HG03342 (cell line): ENCODE results near the gene CPT1A.
"Not testable (repeated sequence)": the region's sequence is repeated elsewhere in the genome, so short reads cannot be mapped to it uniquely, and the experiment has no call there.

Source experiments
- ATAC-seq: cut with Tn5 transposase; IDR thresholded peaks from one replicate; pipeline ENCODE4 v1.9.1; 2021; ENCODE audit warnings: mild to moderate bottlenecking, moderate library complexity; ENCODE audit not compliant: unreplicated experiment

The CPT1A gene

GRCh38 chr11:68841718-68842426 is at the start of gene CPT1A:
Gene CPT1A, minus strand, starts transcription at chr11:68841916. Its CDS starts 26,442 bp downstream, at chr11:68815474.
- ATAC-seq, result no peak

DNA sequence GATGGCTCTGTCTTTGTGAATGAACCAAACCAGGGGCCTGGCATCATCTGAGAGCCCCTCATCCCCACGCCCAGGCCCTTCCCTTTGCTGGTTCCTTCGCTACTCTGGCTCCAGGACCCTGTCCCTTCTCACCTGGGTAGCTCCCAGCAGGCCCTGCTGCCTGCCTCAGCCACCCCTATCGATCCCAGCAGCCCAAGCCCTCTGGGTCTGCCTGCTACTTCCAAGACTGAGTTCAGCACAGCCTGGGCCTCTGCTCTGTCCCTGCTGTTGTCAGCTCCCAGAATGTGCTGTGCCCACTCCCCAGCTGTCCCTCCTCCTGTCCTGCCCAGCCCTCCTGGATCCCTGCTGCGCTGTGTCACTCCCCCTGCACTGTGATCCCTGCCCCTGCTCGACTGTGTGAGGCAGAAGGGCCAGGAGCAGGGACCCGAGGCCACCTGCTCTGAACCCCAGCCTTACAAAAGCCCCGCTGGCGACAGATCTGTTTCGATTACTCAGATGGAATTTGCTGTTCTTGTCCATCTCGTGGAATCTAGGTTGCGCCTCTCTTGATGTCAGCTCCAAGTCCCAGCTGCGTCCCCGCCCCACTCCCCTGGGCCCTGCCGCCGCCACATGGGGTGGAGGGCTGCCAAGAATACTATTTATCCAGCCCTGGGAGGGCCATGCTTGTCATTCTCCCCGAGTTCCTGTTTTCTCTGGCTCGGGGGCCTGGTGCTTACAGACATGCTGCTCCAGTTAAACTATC is 48.9 kb upstream of the CPT1A start:
- no peak for ATAC-seq

- ATAC-seq, result no peak
Measured at GRCh38 chr11:68889948-68890446, 48.3 kb upstream of the CPT1A start.

DNA sequence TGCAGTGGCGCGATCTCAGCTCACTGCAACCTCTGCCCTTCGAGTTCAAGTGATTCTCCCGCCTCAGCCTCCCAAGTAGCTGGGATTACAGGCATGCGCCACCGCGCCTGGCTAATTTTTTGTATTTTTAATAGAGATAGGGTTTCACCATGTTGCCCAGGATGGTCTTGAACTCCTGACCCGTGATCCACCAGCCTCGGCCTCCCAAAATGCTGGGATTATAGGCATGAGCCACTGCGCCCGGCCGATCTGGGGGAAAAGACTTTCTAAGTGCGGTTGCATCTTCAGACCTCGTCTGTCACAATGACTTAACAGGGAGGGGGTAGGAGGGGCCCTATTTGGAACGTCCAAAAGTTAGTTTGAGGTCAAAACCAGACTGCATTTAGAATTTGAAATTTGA is 43.1 kb upstream of the CPT1A start:
- not testable (repeated sequence) for ATAC-seq

DNA sequence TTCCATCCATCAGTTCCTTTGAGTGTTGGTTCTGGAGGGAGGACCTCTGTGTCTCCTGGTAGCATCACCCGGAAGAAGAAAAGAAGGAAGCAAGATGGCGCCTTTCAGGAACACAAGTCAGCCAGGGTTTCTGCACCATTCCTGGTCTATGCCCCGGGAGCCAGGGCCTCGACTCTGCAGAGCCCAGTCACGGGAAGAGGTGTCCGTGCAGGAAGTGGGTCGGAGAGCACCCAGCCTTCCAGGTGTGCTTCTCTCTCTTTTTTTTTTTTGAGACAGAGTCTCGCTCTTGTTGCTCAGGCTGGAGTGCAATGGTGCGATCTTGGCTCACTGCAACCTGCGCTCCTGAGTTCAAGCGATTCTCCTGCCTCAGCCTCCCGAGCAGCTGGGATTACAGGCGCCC is 40.7 kb upstream of the CPT1A start:
- ATAC-seq, result no peak

GRCh38 chr11:68881320-68881719 is 39.6 kb upstream of the CPT1A start:
- ATAC-seq, result no peak

DNA sequence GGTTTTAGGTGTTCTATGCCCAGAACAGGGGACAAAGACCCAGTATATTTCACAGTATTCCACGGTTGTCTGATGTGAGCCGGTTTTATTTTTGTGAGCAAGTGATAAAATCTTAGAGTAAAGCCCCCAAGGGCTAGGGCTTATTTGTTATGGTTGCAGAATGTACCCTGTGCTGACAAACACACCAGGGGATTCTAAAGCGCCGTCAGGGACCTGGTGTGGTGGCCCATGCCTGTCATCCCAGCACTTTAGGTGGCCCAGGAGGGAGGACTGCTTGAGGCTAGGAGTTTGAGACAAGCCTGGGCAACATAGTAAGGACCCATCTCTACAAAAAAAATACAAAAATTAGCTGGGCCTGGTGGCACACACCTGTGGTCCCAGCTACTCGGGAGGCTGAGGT is 39.1 kb upstream of the CPT1A start:
- ATAC-seq, result no peak

- ATAC-seq, result no peak
Measured at GRCh38 chr11:68878022-68878421, 36.3 kb upstream of the CPT1A start.

DNA sequence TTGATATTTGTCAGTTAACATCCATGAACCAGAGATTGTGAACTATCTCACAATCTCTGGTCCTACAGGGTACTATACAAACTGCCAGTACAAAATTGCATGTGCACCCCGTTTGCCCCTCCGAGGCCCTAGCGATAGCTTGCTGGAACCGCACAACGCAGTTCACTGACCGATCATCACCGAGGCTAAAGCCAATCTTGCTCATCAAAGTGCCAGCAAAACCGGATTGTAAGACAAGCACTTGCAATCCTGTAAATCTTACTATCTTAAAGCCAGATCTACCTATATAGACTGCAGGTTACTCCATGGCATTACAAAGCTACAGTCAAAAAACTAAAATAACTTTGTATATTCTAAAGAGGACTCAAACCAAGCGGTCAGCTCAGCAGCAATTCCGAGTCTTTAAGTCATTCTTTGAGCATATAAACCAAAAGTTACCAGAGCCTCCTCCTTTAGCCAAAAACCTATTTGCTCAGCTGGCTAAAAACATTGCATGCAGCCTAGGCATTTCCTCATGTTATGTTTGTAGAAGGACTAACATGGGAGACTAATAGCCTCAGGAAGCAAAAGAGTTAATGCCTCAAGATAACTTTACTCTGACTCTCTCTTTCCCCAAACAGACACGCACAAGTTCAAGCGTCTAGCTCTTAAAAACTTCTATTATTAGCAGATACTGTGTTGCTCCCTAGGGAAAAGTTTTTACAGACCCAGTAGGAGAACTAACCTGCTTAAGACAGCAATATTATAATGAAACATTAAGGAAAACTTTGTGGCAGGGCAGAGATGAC is 30.7 kb upstream of the CPT1A start:
- ATAC-seq, result no peak

DNA sequence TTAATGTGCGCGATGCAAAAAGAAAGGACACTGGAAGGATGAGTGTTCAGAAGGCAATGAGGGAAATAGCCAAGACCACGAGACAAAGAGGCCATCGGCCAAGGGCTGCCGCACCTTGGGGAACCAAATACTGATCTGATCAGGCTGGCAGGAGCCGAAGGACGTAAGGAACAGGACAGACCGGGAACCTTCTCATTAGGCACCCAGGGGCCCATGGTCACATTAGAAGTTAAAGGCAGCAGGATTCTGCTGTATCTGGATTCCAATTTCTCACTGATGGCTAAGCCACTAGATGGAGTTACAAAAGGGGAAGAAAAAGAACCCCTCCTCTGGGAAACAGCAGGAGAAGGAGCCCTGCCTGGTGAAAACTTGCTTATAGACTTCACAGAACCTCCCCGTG is 28.8 kb upstream of the CPT1A start:
- ATAC-seq, result no peak

DNA sequence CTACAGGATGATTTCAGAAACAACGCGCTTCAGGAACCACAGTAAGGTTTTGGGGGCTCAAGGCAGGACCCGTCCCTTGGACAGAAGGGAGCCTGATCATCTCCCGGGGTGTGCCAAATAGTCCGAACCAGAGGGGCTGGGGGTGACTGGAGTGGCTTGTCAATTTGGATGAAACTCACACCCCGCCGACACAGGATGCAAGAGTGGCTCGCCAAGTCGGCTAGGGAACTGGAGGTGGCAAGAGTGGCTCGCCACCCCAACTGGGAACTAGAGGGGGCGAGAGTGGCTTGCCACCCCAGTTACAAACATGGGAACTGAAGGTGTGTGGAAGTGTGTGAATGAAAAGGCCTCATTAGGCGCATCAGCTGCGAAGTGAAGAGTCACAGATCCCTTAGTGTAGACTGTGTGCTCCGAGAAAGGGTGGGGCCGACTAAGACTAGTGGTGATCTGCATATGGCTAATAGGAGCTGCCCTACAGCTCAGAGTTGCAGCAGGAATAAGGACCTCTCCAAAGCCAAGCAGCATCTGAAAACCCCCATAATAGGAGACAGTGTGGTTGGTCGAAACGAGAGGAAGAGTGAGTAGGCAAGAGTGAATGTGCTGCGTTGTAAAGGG is 26.6 kb upstream of the CPT1A start:
- ATAC-seq, result no peak

DNA sequence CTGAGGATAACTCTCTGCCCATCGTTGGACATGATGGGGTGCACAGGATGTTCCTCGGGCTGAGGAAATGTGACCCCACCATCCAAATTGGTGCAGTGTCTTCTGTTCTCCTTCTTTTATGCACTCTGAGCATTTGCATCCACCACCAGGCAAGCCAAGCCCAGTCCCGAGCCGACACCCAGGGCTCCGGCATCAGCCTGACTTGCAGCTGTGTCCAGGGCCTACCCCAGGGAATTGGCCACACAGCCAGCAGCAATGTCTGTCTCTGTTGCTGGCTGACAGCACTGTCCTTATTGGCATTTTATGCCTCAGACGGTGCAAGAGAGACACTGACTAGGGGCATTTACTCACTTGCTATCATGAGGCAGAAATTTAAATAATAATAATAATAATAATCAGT is 25.4 kb upstream of the CPT1A start:
- ATAC-seq, result no peak

- no peak for ATAC-seq
Measured at GRCh38 chr11:68865241-68865640, 23.5 kb upstream of the CPT1A start.

DNA sequence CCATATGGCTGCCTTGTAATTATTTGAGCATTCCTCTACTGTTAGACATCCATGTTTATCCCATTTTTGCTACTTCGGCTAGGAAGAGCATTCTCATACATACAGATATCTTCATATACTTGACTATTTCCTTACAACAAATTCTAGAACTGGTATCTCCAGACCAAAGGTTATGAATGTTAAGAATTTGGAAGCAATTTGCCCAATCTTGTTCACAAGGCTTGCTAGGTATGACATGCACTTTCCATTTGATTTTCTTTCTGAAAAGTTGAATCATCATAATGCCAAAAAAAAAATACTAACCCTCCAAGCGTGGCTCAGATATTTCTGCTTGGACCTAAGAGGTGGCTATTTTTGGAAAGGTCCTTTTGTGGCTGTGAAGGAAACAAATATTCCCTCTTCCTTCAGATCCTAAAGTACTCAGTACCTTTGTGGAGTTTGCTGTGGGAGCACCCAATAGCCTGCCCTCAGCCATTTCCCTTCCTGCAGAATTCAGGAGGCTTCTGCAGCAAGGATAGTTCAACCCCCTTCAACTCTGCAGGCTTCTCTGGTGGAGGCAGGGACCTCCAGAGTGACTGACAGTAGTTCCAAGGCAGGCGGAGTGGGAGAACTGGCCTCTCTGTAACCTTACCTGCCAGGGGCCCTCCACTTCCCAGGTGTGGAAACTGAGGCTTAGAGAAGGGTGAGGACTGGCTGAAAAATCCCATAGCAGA is 22.0 kb upstream of the CPT1A start:
- no peak for ATAC-seq

GRCh38 chr11:68862421-68862820 is 20.7 kb upstream of the CPT1A start:
- no peak for ATAC-seq

GRCh38 chr11:68859123-68859522 is 17.4 kb upstream of the CPT1A start:
- no peak for ATAC-seq

DNA sequence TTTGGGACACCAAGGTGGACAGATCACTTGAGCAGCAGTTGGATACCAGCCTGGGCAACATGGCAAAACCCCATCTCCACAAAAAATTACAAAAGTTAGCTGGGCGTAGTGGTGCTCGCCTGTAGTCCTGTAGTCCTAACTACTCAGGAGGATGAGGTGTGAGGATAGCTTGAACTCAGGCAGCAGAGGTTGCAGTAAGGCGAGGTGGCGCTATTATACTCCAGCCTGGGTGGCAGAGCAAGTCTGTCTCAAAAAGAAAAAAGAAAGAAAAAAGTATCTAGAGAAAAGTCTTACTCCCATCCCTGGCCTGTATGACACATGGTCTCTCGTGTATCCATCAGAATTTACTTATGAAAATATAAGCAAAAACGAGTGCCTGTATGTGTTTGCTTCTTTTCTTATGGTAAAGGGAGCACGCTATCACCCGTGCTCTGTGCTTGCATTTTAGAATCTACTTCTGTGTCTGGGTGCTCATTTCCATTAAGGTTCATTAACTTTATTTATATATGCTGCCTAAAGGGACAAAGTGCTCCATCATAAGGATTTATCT is 15.4 kb upstream of the CPT1A start:
- no peak for ATAC-seq

DNA sequence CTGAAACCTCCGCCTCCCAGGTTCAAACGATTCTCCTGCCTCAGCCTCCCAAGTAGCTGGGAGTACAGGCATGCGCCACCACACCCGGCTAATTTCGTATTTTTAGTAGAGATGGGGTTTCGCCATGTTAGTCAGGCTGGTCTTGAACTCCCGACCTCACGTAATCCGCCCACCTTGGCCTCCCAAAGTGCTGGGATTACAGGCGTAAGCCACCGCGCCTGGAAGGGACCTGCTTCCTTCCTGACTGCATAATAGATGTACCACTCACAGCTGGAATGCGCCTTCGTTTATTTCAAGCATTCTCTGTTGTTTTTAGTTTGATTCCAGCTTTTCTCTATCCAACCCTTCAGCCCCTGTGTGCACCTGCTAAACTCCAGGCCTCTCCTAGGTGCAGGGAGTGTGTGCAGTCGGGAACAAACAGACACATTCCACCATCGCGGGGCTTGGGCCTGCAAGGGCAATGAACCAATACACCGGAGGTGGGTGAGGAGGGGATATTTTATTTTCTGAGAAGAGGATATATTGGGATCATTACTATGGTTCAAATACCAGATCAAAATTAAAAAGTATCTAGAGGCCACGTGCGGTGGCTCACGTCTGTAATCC is 14.8 kb upstream of the CPT1A start:
- ATAC-seq, result not testable (repeated sequence)

DNA sequence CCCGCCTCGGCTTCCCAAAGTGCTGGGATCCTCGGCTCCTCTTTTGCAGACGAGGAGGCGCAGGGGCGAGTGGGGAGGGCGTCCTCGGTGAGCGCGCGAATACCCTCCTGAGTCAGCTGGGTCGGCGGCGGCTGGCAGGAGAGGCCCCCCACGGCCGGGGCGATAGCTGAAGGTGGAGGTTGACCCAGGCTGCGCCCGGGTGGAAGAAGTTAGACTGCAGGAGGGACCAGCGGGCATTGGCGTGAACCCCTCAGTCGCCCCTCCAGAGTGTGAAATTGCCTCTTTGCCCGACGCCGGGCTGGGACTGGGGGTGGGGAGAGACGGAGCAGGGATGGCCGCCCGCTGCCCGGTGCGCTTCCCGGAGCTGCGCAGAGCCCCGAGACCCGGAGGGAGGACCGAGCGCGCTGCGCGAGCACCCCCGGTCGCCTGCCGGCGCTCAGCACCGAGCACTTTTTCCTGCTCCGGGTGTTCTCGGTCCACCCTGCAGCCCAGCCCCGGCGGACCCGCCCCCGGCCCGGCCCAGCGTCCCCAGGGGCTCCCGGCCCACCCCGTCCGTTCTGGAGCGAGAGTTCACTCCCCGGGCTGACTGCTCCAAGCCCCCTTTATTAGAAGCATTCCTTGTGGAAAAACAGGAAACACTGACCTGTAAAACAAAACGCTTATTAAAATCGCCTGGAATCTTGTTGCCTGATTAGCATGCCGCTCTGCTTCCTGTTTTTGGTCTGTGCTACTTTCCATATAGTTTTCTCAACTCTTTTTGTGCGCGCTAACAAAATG is 13.7 kb upstream of the CPT1A start:
- no peak for ATAC-seq
